HG03045 (cell line): ENCODE data around the gene NSFL1C.

Experiments used
- ATAC-seq: cut with Tn5 transposase; IDR thresholded peaks from one replicate; pipeline ENCODE4 v1.9.1; 2021; ENCODE audit warnings: mild to moderate bottlenecking, moderate library complexity; ENCODE audit not compliant: unreplicated experiment

Gene NSFL1C

GRCh38 chr20:1462834-1463233 lies 3.8 kb downstream of the NSFL1C start:
- ATAC-seq = no peak

GRCh38 chr20:1462001-1462400 lies 4.6 kb downstream of the NSFL1C start:
- ATAC-seq = no peak

GRCh38 chr20:1460275-1460674 lies 6.4 kb downstream of the NSFL1C start:
- ATAC-seq = no peak

GRCh38 chr20:1457992-1458391 lies 8.7 kb downstream of the NSFL1C start:
- ATAC-seq = no peak

- ATAC-seq = no peak
Measured at GRCh38 chr20:1456300-1456699, 10.3 kb downstream of the NSFL1C start.

- no peak for ATAC-seq
Measured at GRCh38 chr20:1450926-1451491, 15.6 kb downstream of the NSFL1C start.

- no peak for ATAC-seq
Measured at GRCh38 chr20:1449370-1449769, 17.3 kb downstream of the NSFL1C start.

GRCh38 chr20:1448081-1448620 lies 18.5 kb downstream of the NSFL1C start:
- ATAC-seq = no peak

GRCh38 chr20:1446536-1446935 lies 20.1 kb downstream of the NSFL1C start:
- no peak for ATAC-seq

- ATAC-seq = no peak
Measured at GRCh38 chr20:1443085-1443484, 23.6 kb downstream of the NSFL1C start.

- ATAC-seq = no peak
Measured at GRCh38 chr20:1442304-1442703, 24.3 kb downstream of the NSFL1C start.

GRCh38 chr20:1441133-1441532 lies 25.5 kb downstream of the NSFL1C start:
- ATAC-seq = no peak

GRCh38 chr20:1440024-1440423 lies 26.6 kb downstream of the NSFL1C start:
- ATAC-seq = no peak

GRCh38 chr20:1438361-1438760 lies 28.3 kb downstream of the NSFL1C start:
- ATAC-seq = no peak

GRCh38 chr20:1437235-1437904 lies 29.3 kb downstream of the NSFL1C start:
- ATAC-seq = no peak

- ATAC-seq = no peak
Measured at GRCh38 chr20:1436263-1436662, 30.4 kb downstream of the NSFL1C start.

GRCh38 chr20:1435337-1435699 lies 31.3 kb downstream of the NSFL1C start:
- ATAC-seq = no peak

GRCh38 chr20:1434571-1435336 lies 31.9 kb downstream of the NSFL1C start:
- ATAC-seq = peak; percentile 89

GRCh38 chr20:1431158-1431557 lies 35.5 kb downstream of the NSFL1C start:
- no peak for ATAC-seq

GRCh38 chr20:1430004-1430451 lies 36.6 kb downstream of the NSFL1C start:
- no peak for ATAC-seq

- ATAC-seq = no peak
Measured at GRCh38 chr20:1429143-1429728, 37.4 kb downstream of the NSFL1C start.
